K562 (cell line): ENCODE measurements around the gene ROPN1B. TPM values are rescaled to one million over a fixed set of nuclear protein-coding genes. Genes with fewer than 3 reads are reported as not detected.

ENCODE experiments used
- ATAC-seq: fragments of 200-7000 bp; cut with Tn5 transposase; 3 replicates; pipeline ENCODE4 v1.9.1; 2020; ENCODE audit warnings: moderate library complexity
- BruUV-seq: library from RNA; stranded (reverse); fragments of 400-500 nt; replicated peaks from 2 replicates; lab custom pipeline; 2021; lab: Mats Ljungman, UMichigan
- CTCF ChIA-PET: fragments of 300-600 bp; formaldehyde crosslinking; extraction: SDS; loops from one replicate; lab custom pipeline; 2021; ENCODE audit warnings: low intra/inter-chr PET ratio; lab: Yijun Ruan, JAX
- POLR2A ChIA-PET: fragments of 300-600, 350-650 bp; sonication (Branson Sonifier 250); formaldehyde crosslinking; extraction: SDS; loops from one replicate; lab custom pipeline; 2021; ENCODE audit warnings: antibody characterized with exemption, inconsistent platforms; lab: Yijun Ruan, JAX
- DNase-seq, 4 experiments: peaks; one replicate each; pipeline versions ENCODE4 v3.0.0 to v3.0.0-alpha.2; 2011 to 2018; ENCODE audit warnings: low spot score in 3 of 4, mixed read lengths in 3 of 4; ENCODE audit errors: extremely low read depth in 1 of 4
- FAIRE-seq: peaks from 2 replicates; lab custom pipeline; 2011; peaks lifted over from hg19 to GRCh38; lab: Jason Lieb, UNC
- H2AFZ ChIP-seq: 2 replicates; pipeline ENCODE4 v1.6.0; 2011; ENCODE audit warnings: low read depth, low read length, control low read depth, inconsistent platforms
- H3K27ac ChIP-seq: fragments of 200-600 bp; 3 replicates; pipeline ENCODE4 v1.8.0; 2011; ENCODE audit warnings: low read depth, mild to moderate bottlenecking, control low read depth, inconsistent platforms, low read length, moderate library complexity, mixed read lengths; ENCODE audit errors: extremely low read depth
- H3K27me3 ChIP-seq, 2 experiments: fragments of 300-600 bp in 1 of 2; 2 replicates in 1 of 2; 3 replicates in 1 of 2; pipeline versions ENCODE4 v1.6.0 to v1.8.0; 2011; ENCODE audit warnings: inconsistent platforms in 2 of 2, low read length in 2 of 2, mild to moderate bottlenecking in 1 of 2, mixed read lengths in 1 of 2, moderate library complexity in 1 of 2; ENCODE audit not compliant: control insufficient read depth in 2 of 2, insufficient read depth in 2 of 2
- H3K36me3 ChIP-seq: fragments of 300-600 bp; 3 replicates; pipeline ENCODE4 v1.8.0; 2011; ENCODE audit warnings: mild to moderate bottlenecking, low read length, inconsistent platforms; ENCODE audit not compliant: control insufficient read depth, insufficient read depth
- H3K4me1 ChIP-seq, 2 experiments: fragments of 200-600 bp in 1 of 2; replicated peaks in 1 of 2; 2 replicates in 1 of 2; 3 replicates in 1 of 2; pipeline versions ENCODE4 v1.5.1 to v1.8.0; 2011; ENCODE audit warnings: inconsistent platforms in 2 of 2, low read length in 2 of 2, mild to moderate bottlenecking in 1 of 2, mixed read lengths in 1 of 2, moderate library complexity in 1 of 2; ENCODE audit not compliant: control insufficient read depth in 2 of 2, insufficient read depth in 2 of 2
- H3K4me2 ChIP-seq: 2 replicates; pipeline ENCODE4 v1.6.1; 2011; ENCODE audit warnings: low read length, control low read depth, inconsistent platforms, mixed read lengths; ENCODE audit not compliant: insufficient read depth
- H3K4me3 ChIP-seq: fragments of 200-600 bp; sonication (generic), shearing (Covaris generic); 2 replicates; pipeline ENCODE4 v1.5.1; 2016; ENCODE audit warnings: control low read depth, inconsistent platforms
- H3K79me2 ChIP-seq: fragments of 200-600 bp; 3 replicates; pipeline ENCODE4 v1.8.0; 2011; ENCODE audit warnings: low read length, inconsistent platforms; ENCODE audit not compliant: control insufficient read depth, insufficient read depth
- H3K9ac ChIP-seq, 2 experiments: 2 replicates each; pipeline versions ENCODE4 v1.6.0 to v1.6.1; 2011; ENCODE audit warnings: low read depth in 2 of 2, low read length in 2 of 2, control low read depth in 1 of 2, inconsistent platforms in 1 of 2, mild to moderate bottlenecking in 1 of 2, mixed read lengths in 1 of 2; ENCODE audit not compliant: insufficient read depth in 1 of 2
- H3K9me1 ChIP-seq: one replicate; pipeline ENCODE4 v1.6.0; 2011; ENCODE audit warnings: inconsistent platforms, mild to moderate bottlenecking, low read length, moderate library complexity; ENCODE audit not compliant: control insufficient read depth, insufficient read depth
- H3K9me3 ChIP-seq: replicated peaks from 2 replicates; pipeline ENCODE4 v1.5.1; 2011; ENCODE audit warnings: low read depth, low read length, inconsistent platforms; ENCODE audit not compliant: control insufficient read depth, insufficient read depth
- H4K20me1 ChIP-seq: replicated peaks from 2 replicates; pipeline ENCODE4 v1.6.1; 2011; ENCODE audit warnings: low read length, inconsistent platforms, mixed read lengths; ENCODE audit not compliant: control insufficient read depth, insufficient read depth
- ATF4 ChIP-seq: fragments of 450-650 bp; formaldehyde crosslinking; IDR thresholded peaks from 2 replicates; pipeline ENCODE4 v1.4.0; 2022; ENCODE audit warnings: mild to moderate bottlenecking, moderate library complexity
- BRD4 ChIP-seq: fragments of 200-600 bp; sonication (generic); IDR thresholded peaks from 2 replicates; pipeline ENCODE4 v1.6.1; 2017; ENCODE audit warnings: inconsistent platforms
- ETV6 ChIP-seq, 3 experiments: fragments of 150-350 bp in 1 of 3; sonication (generic) in 1 of 3; formaldehyde crosslinking in 1 of 3; IDR thresholded peaks; 2 replicates each; pipeline versions ENCODE4 v1.6.1 to v1.8.0; 2014 to 2022; ENCODE audit warnings: borderline replicate concordance in 2 of 3, low read depth in 2 of 3, antibody characterized with exemption in 1 of 3, low read length in 1 of 3, mild to moderate bottlenecking in 1 of 3, missing genetic modification reagents in 1 of 3
- HEY1 ChIP-seq: fragments of 250-450 bp; sonication (Bioruptor Pico); IDR thresholded peaks from 2 replicates; pipeline ENCODE4 v1.5.0; 2020; ENCODE audit warnings: mild to moderate bottlenecking, moderate library complexity, borderline replicate concordance
- HNRNPLL ChIP-seq: fragments of 200-400 bp; formaldehyde crosslinking; IDR thresholded peaks from 2 replicates; pipeline ENCODE4 v1.6.1; 2017; ENCODE audit warnings: low read length, low read depth, mild to moderate bottlenecking; ENCODE audit not compliant: poor library complexity, severe bottlenecking
- LCOR ChIP-seq: sonication (generic); formaldehyde crosslinking; IDR thresholded peaks from 2 replicates; pipeline ENCODE4 v1.8.0; 2022; ENCODE audit warnings: mild to moderate bottlenecking, missing genetic modification reagents
- NR0B1 ChIP-seq: fragments of 450-650 bp; IDR thresholded peaks from one replicate; pipeline ENCODE4 v1.6.1; 2018; ENCODE audit warnings: mild to moderate bottlenecking, moderate library complexity; ENCODE audit not compliant: partially characterized antibody
- RFX5 ChIP-seq: IDR thresholded peaks from 2 replicates; pipeline ENCODE4 v1.6.1; 2011; ENCODE audit warnings: low read depth, mild to moderate bottlenecking, improper control_type of control experiment, low read length
- SRSF7 ChIP-seq: fragments of 200-400 bp; formaldehyde crosslinking; optimal IDR thresholded peaks from 2 replicates; pipeline ENCODE3; 2017; ENCODE audit warnings: mild to moderate bottlenecking, low read depth, low read length
- TCFL5 ChIP-seq: fragments of 250-450 bp; sonication (Bioruptor Pico); conservative IDR thresholded peaks from 2 replicates; pipeline ENCODE4 v1.6.1; 2021; ENCODE audit warnings: mild to moderate bottlenecking, moderate library complexity, matching md5 sums
- TEAD4 ChIP-seq, 2 experiments: sonication (generic) in 1 of 2; formaldehyde crosslinking in 1 of 2; IDR thresholded peaks; 2 replicates each; pipeline versions ENCODE4 v1.6.1 to v1.8.0; 2012 to 2022; ENCODE audit warnings: borderline replicate concordance in 1 of 2, inconsistent platforms in 1 of 2, low read length in 1 of 2, mild to moderate bottlenecking in 1 of 2, missing genetic modification reagents in 1 of 2
- ZBTB33 ChIP-seq: sonication (generic); formaldehyde crosslinking; IDR thresholded peaks from 2 replicates; pipeline ENCODE4 v1.8.1; 2023; ENCODE audit warnings: mild to moderate bottlenecking, missing genetic modification reagents
- ZNF165 ChIP-seq: fragments of 250-450 bp; sonication (Bioruptor Pico); IDR thresholded peaks from 2 replicates; pipeline ENCODE4 v1.4.0; 2020; ENCODE audit warnings: borderline replicate concordance
- ZNF384 ChIP-seq: IDR thresholded peaks from 2 replicates; pipeline ENCODE4 v1.6.1; 2012; ENCODE audit warnings: low read depth, low read length, improper control_type of control experiment
- WGBS: fragments of 100-300 bp; shearing (Covaris generic); methylation state at CpG from one replicate; pipeline ENCODE4 v1.1.6; 2016; ENCODE audit warnings: low coverage, mixed read lengths; ENCODE audit not compliant: insufficient coverage; ENCODE audit errors: missing lambda C conversion rate; 5-methylcytosine and 5-hydroxymethylcytosine counted together
- in situ Hi-C: fragments of 300-500 bp; cut with MboI; formaldehyde crosslinking; loops from 4 replicates; pipeline ENCODE4 v1.15.0; 2018; ENCODE audit warnings: inconsistent platforms, mixed read lengths
- intact Hi-C: fragments of 100-400 bp; cut with micrococcal nuclease; formaldehyde crosslinking; loops from 2 replicates; pipeline ENCODE4 v1.14.2; 2022
- polyA plus RNA-seq, 8 experiments: library from polyadenylated mRNA; depleted of rRNA in 4 of 8; stranded (reverse) in 5 of 8; unstranded in 3 of 8; fragments of >200 nt; fragmentation: Nextera tagmentation in 2 of 8; fragmentation: Illumina TruSeq in 1 of 8; extraction: Ambion mirVana in 2 of 8; extraction: Trizol in 1 of 8; gene quantifications; 2 replicates each; pipeline versions ENCODE4 v1.2.1 to v1.2.3, GENCODE V29; 2011 to 2014; ENCODE audit warnings: inconsistent platforms in 1 of 8, missing spikeins in 1 of 8
- total RNA-seq, 7 experiments: library from RNA; depleted of rRNA in 6 of 7; stranded (reverse); fragments of >200 nt in 6 of 7; fragmentation: Illumina TruSeq in 2 of 7; extraction: Trizol in 2 of 7; gene quantifications; 2 replicates each; pipeline versions ENCODE4 v1.2.1 to v1.2.3, GENCODE V29; 2011 to 2021; ENCODE audit warnings: low replicate concordance in 1 of 7
- TF ChIP-seq, protein P1 (sequence below): fragments of 450-650 bp; IDR thresholded peaks from 2 replicates; pipeline ENCODE4 v1.6.1; 2016; ENCODE audit warnings: low read depth, mild to moderate bottlenecking, moderate library complexity
- TF ChIP-seq, protein P2 (sequence below): sonication (generic); IDR thresholded peaks from 2 replicates; pipeline ENCODE4 v1.6.1; 2016

The ROPN1B gene
- total and polyA plus RNA-seq, 9 of the 15 experiments (the other 6 are each of a cell fraction or from before 2014, with no cell fraction given): not detected

DNA sequence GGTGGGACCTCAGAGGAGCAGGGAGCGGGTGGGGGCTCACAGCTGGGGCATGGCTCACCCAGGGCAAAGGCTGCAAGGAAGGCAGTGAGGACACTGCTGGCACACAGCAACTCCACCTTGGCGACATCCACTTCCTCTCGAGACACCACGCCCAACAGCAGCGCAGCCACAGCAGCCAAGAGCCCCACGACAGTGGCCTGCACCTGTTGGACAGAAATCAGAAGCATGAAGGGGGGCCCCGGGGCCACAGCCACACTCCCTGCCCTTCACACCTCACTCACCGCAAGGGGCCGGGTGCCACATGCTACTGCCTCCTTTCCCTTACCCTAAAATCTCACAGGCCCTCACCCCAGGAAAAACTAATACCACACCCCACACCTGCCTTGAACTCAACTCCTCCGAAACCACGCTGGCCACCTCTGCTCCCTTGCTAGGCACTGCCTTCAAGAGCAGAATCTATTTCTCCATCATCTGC lies 57.3 kb downstream of the ROPN1B start:
- H3K4me2 ChIP-seq: no peak overlapping the region
- intact Hi-C loops (no loop called here), in situ Hi-C loops (no loop called here)
- DNase-seq (no peak), FAIRE-seq (no peak), ATAC-seq (no peak)
- H3K9me3 ChIP-seq: no peaks in the 10 kb centered on the region
- no TSS peak for BruUV-seq
- no peaks in the 10 kb centered on the region for H3K27me3 ChIP-seq
- no peak overlapping the region for H2AFZ ChIP-seq
- no peaks in the 10 kb centered on the region for H3K79me2 ChIP-seq
- no peak overlapping the region for H3K27ac ChIP-seq
- no peaks in the 10 kb centered on the region for H3K9me1 ChIP-seq
- 45% methylated on average over 7 of the region's 11 CpGs for WGBS
- POLR2A ChIA-PET: interaction anchor here (0.6 kb wide), 1 partner anchor 14 kb away, joined by 4 read pairs; no protein-coding TSS in a partner anchor
- no peaks in the 10 kb centered on the region for H3K36me3 ChIP-seq
- H3K4me1 ChIP-seq: no peaks in the 10 kb centered on the region
- H4K20me1 ChIP-seq: no peaks in the 10 kb centered on the region
- no peak overlapping the region for H3K4me3 ChIP-seq
- H3K9ac ChIP-seq: no peak overlapping the region
- CTCF ChIA-PET: no interaction called here
- TF ChIP-seq HEY1 (CRISPR knock-in tag) (no peak), RFX5 (no peak), ETV6 (IDR thresholded peaks at IDR 0.05; ENCODE audit: borderline replicate concordance in 1 of 2, low read depth in 2 of 2, low read length in 1 of 2) (no peak), ETV6 (CRISPR knock-in tag; IDR thresholded peaks at IDR 0.05; ENCODE audit: borderline replicate concordance) (no peak), SRSF7 (no peak), TEAD4 (IDR thresholded peaks at IDR 0.05; ENCODE audit: low read length) (no peak), TEAD4 (CRISPR knock-in tag; IDR thresholded peaks at IDR 0.05; ENCODE audit: borderline replicate concordance) (no peak), LCOR (CRISPR knock-in tag) (no peak), ZNF384 (no peak), TCFL5 (no peak), ZNF165 (CRISPR knock-in tag) (no peak), BRD4 (no peak), HNRNPLL (no peak), ATF4 (CRISPR knock-in tag) (no peak), ZBTB33 (CRISPR knock-in tag) (no peak), NR0B1 (no peak)
- TF ChIP-seq, protein P1, sequence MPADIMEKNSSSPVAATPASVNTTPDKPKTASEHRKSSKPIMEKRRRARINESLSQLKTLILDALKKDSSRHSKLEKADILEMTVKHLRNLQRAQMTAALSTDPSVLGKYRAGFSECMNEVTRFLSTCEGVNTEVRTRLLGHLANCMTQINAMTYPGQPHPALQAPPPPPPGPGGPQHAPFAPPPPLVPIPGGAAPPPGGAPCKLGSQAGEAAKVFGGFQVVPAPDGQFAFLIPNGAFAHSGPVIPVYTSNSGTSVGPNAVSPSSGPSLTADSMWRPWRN: no peak
- TF ChIP-seq, protein P2, sequence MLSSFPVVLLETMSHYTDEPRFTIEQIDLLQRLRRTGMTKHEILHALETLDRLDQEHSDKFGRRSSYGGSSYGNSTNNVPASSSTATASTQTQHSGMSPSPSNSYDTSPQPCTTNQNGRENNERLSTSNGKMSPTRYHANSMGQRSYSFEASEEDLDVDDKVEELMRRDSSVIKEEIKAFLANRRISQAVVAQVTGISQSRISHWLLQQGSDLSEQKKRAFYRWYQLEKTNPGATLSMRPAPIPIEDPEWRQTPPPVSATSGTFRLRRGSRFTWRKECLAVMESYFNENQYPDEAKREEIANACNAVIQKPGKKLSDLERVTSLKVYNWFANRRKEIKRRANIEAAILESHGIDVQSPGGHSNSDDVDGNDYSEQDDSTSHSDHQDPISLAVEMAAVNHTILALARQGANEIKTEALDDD: no peak
